Astrocyte of the spinal cord (primary cell): ENCODE results near the gene CFAP157.

Source experiments
- DNase-seq: peaks from one replicate; pipeline ENCODE4 v3.0.0; 2011; ENCODE audit warnings: low read depth, low spot score
- H3K4me3 ChIP-seq: 2 replicates; pipeline ENCODE4 v1.5.1; 2011; ENCODE audit warnings: low read depth, mild to moderate bottlenecking, low read length, moderate library complexity
- CTCF ChIP-seq: IDR thresholded peaks from 2 replicates; pipeline ENCODE4 v1.5.1; 2012; ENCODE audit warnings: low read depth, mild to moderate bottlenecking, low read length, inconsistent platforms
- in situ Hi-C: cut with HindIII; loops from 2 replicates; pipeline ENCODE4 v1.10.0; 2017; ENCODE audit warnings: low sequenced_read_pairs

The CFAP157 gene

GRCh38 chr9:127730799-127731410, 24.1 kb downstream of the CFAP157 start:
- H3K4me3 ChIP-seq: no peak overlapping the region
- TF ChIP-seq CTCF: no peak
- in situ Hi-C loops: no loop called here
- DNase-seq: no peak

- in situ Hi-C loops: no loop called here
- TF ChIP-seq CTCF: no peak
- DNase-seq: no peak
- no peak overlapping the region for H3K4me3 ChIP-seq
Observed at GRCh38 chr9:127731938-127732337, 25.1 kb downstream of the CFAP157 start.

- DNase-seq: no peak
- in situ Hi-C loops: no loop called here
- no peak for TF ChIP-seq CTCF
- H3K4me3 ChIP-seq: no peak overlapping the region
Observed at GRCh38 chr9:127732444-127732843, 25.7 kb downstream of the CFAP157 start.

- no peak overlapping the region for H3K4me3 ChIP-seq
- TF ChIP-seq CTCF: no peak
- in situ Hi-C loops: no loop called here
- DNase-seq: no peak
Observed at GRCh38 chr9:127733614-127734013, 26.8 kb downstream of the CFAP157 start.

- no peak for DNase-seq
- in situ Hi-C loops: no loop called here
- peak overlapping the region; percentile 52 for H3K4me3 ChIP-seq
- no peak for TF ChIP-seq CTCF
Observed at GRCh38 chr9:127734247-127734746, 27.5 kb downstream of the CFAP157 start.

GRCh38 chr9:127734747-127735529, 28.1 kb downstream of the CFAP157 start, which contains the start of gene TOR2A:
Gene TOR2A (minus strand): TSS chr9:127735294. CDS start chr9:127735270, 24 bp downstream.
- peak within 1 kb of the TSS; percentile 52 for H3K4me3 ChIP-seq
- peak; percentile 98 for DNase-seq
- in situ Hi-C loops: no loop called here
- peak; percentile 93 for TF ChIP-seq CTCF
